ENCODE measurements around the gene NFYB.
"Not testable (repeated sequence)": the region's sequence is repeated elsewhere in the genome, so short reads cannot be mapped to it uniquely, and the experiment has no call there.

The NFYB gene

GRCh38 chr12:104114834-104115586 lies 23.0 kb downstream of the NFYB start:
- DNase-seq (ENCODE audit: low spot score), result not testable (repeated sequence)

- no peak for DNase-seq (ENCODE audit: low spot score)
Measured at GRCh38 chr12:104109446-104110271, 28.4 kb downstream of the NFYB start.

- peak; percentile 63 for DNase-seq (ENCODE audit: low spot score)
Measured at GRCh38 chr12:104108755-104109445, 29.1 kb downstream of the NFYB start.

- no peak for DNase-seq (ENCODE audit: low spot score)
Measured at GRCh38 chr12:104106965-104107364, 31.0 kb downstream of the NFYB start.

GRCh38 chr12:104105461-104105860 lies 32.5 kb downstream of the NFYB start:
- no peak for DNase-seq (ENCODE audit: low spot score)

GRCh38 chr12:104097954-104098353 lies 40.1 kb downstream of the NFYB start:
- no peak for DNase-seq (ENCODE audit: low spot score)

- DNase-seq (ENCODE audit: low spot score), result peak; percentile 7
Measured at GRCh38 chr12:104095289-104095688, 42.7 kb downstream of the NFYB start.

- DNase-seq (ENCODE audit: low spot score), result peak; percentile 36
Measured at GRCh38 chr12:104094284-104094683, 43.7 kb downstream of the NFYB start.

GRCh38 chr12:104091136-104091535 lies 46.9 kb downstream of the NFYB start:
- no peak for DNase-seq (ENCODE audit: low spot score)

- DNase-seq (ENCODE audit: low spot score), result no peak
Measured at GRCh38 chr12:104090685-104091084, 47.3 kb downstream of the NFYB start.

GRCh38 chr12:104083769-104084475 lies 54.1 kb downstream of the NFYB start:
- no peak for DNase-seq (ENCODE audit: low spot score)

- DNase-seq (ENCODE audit: low spot score), result no peak
Measured at GRCh38 chr12:104080764-104081163, 57.2 kb downstream of the NFYB start.

GRCh38 chr12:104079024-104079423 lies 59.0 kb downstream of the NFYB start:
- no peak for DNase-seq (ENCODE audit: low spot score)

GRCh38 chr12:104073699-104074098 lies 64.3 kb downstream of the NFYB start:
- DNase-seq (ENCODE audit: low spot score), result no peak

GRCh38 chr12:104072099-104072498 lies 65.9 kb downstream of the NFYB start:
- no peak for DNase-seq (ENCODE audit: low spot score)
